Heart left ventricle (tissue), 16 donors: ENCODE data around the gene CNTFR. TPM values are rescaled to one million over a fixed set of nuclear protein-coding genes. Genes with fewer than 3 reads are reported as not detected.

Experiments
- ATAC-seq, 4 donors: fragments of 200-7000 bp; cut with Tn5 transposase; one replicate each; pipeline ENCODE4 v1.9.1; 2020 to 2022; ENCODE audit warnings: moderate library complexity in 4 of 4, mild to moderate bottlenecking in 3 of 4, moderate number of reproducible peaks in 1 of 4
- DNase-seq, 5 donors: peaks; one replicate each; pipeline ENCODE4 v3.0.0-alpha.2; 2020
- H3K27ac ChIP-seq, 12 donors: fragments of 200-600 bp; sonication (generic) in 4 of 12; one replicate each; pipeline versions ENCODE4 v1.5.0 to v1.8.0; 2016 to 2022; ENCODE audit warnings: mild to moderate bottlenecking in 2 of 12
- H3K27me3 ChIP-seq, 9 donors: fragments of 200-600 bp; sonication (generic) in 2 of 9; one replicate each; pipeline versions ENCODE4 v1.5.1 to v1.8.0; 2016 to 2022; ENCODE audit warnings: mild to moderate bottlenecking in 3 of 9
- H3K36me3 ChIP-seq, 9 donors: fragments of 200-600 bp; sonication (generic) in 2 of 9; one replicate each; pipeline versions ENCODE4 v1.5.0 to v1.8.0; 2018 to 2022; ENCODE audit warnings: mild to moderate bottlenecking in 2 of 9
- H3K4me1 ChIP-seq, 12 donors: fragments of 200-600 bp; sonication (generic) in 4 of 12; one replicate each; pipeline versions ENCODE4 v1.5.0 to v1.8.0; 2016 to 2022; ENCODE audit warnings: mild to moderate bottlenecking in 3 of 12
- H3K4me3 ChIP-seq, 12 donors: fragments of 200-600 bp; sonication (generic) in 4 of 12; one replicate each; pipeline versions ENCODE4 v1.5.0 to v1.8.0; 2017 to 2022; ENCODE audit warnings: mild to moderate bottlenecking in 9 of 12, moderate library complexity in 4 of 12
- H3K9me3 ChIP-seq, 12 donors: fragments of 200-600 bp; sonication (generic) in 4 of 12; one replicate each; pipeline versions ENCODE4 v1.5.0 to v1.8.0; 2016 to 2022; ENCODE audit warnings: mild to moderate bottlenecking in 1 of 12
- CTCF ChIP-seq, 12 donors: fragments of 200-600 bp; sonication (generic) in 4 of 12; IDR thresholded peaks; one replicate each; pipeline versions ENCODE4 v1.5.0 to v1.8.0; 2018 to 2022; ENCODE audit warnings: antibody characterized with exemption in 12 of 12, mild to moderate bottlenecking in 5 of 12
- POLR2A ChIP-seq, 2 donors: fragments of 450-650 bp; IDR thresholded peaks; one replicate each; pipeline ENCODE4 v1.6.1; 2017; ENCODE audit warnings: antibody characterized with exemption in 2 of 2, mild to moderate bottlenecking in 2 of 2, moderate library complexity in 2 of 2
- WGBS, 4 donors: extraction: QIAGEN DNeasy Blood & Tissue Kit in 2 of 4; methylation state at CpG; one replicate each; pipeline versions ENCODE4 v1.1.5 to v1.1.7; 2013 to 2018; 5-methylcytosine and 5-hydroxymethylcytosine counted together
- intact Hi-C, 10 donors: fragments of 100-400 bp; cut with DNase I; formaldehyde crosslinking; loops; one replicate each; pipeline versions ENCODE4 v1.11.1 to v1.14.2; 2022
- polyA plus RNA-seq, 2 donors: library from polyadenylated mRNA; stranded (reverse); fragments of 200-250 nt; gene quantifications; one replicate each; pipeline ENCODE4 v1.2.3, GENCODE V29; 2013
- total RNA-seq, 9 donors: library from RNA; depleted of rRNA in 2 of 9; stranded (reverse); fragments of >200 nt in 2 of 9; fragmentation: NEBNext Ultra II Directional in 3 of 9; extraction: Animal tissue kit (Norgen Biotek cat#: 25700) in 3 of 9; gene quantifications; one replicate each; pipeline versions ENCODE4 v1.1.0 to v1.2.4, GENCODE V29; 2016 to 2023
- donor health status: ischemic (EF 13 %, LVEDD 7.1; RV severe dilation, severe dysfunction).
- donor health status: healthy with polysubstance abuse.
- donor health status: DM: no; HTN: yes; CAD: no.
- donor health status: DM: no; HTN: no; CAD: no.
- donor health status: ischemic (EF 25% LVEDD 6.9; RV normal size, moderate dysfunction).
- donor health status: ischemic (EF 25% LVEDD 5.7; RV mildly dilated, moderate dysfunction).
- donor health status: healthy.
- donor health status: DM: yes; HTN: yes; CAD: no.
- donor health status: ischemic (EF 35%, LVEDD 5.7; RV mildly dilated, moderate dysfunction).
- donor health status: nonischemic (EF 11% LVEDD 7.7; RV severe dilation, severe dysfunction).
- donor health status: DM: yes; HTN: yes; CAD: no.
- donor health status: PGD.
- donor health status: ischemic (EF 29% LVEDD 5.4; RV normal size, mild dysfunction).
- donor health status: nonischemic (EF 23%, LVEDD 6.1; RV moderate dilation, normal function).

The CNTFR gene
- total and polyA plus RNA-seq, 11 donors = 0.43 to 9.8 (median 2.0) TPM

GRCh38 chr9:34555936-34556525, 33.5 kb downstream of the CNTFR start:
- Histone ChIP-seq H3K4me1 (peaks cover 0 to 24% (median 20%) of the 10 kb centered on the region in 12 donors), H3K36me3 (no peaks in the 10 kb centered on the region), H3K4me3 (no peak overlapping the region), H3K9me3 (no peaks in the 10 kb centered on the region), H3K27ac (no peak overlapping the region), H3K27me3 (peaks cover 0 to 9% (median 0%) of the 10 kb centered on the region in 9 donors)
- ATAC-seq (no peak), DNase-seq (no peak)
- intact Hi-C loops = no loop called here
- no peak for TF ChIP-seq CTCF (IDR thresholded peaks at IDR 0.05)
- TF ChIP-seq POLR2A (IDR thresholded peaks at IDR 0.05) = no peak
- WGBS, 4 donors = 86 to 92% (median 91%) methylated on average over 12 to 13 of the region's 13 CpGs

GRCh38 chr9:34555500-34555899, 34.0 kb downstream of the CNTFR start:
- no peak for TF ChIP-seq POLR2A (IDR thresholded peaks at IDR 0.05)
- TF ChIP-seq CTCF (IDR thresholded peaks at IDR 0.05) = no peak
- no peaks in the 10 kb centered on the region for H3K9me3 ChIP-seq
- peaks cover 0 to 9% (median 0%) of the 10 kb centered on the region in 9 donors for H3K27me3 ChIP-seq
- no peak for ATAC-seq
- H3K36me3 ChIP-seq = no peaks in the 10 kb centered on the region
- H3K4me3 ChIP-seq = no peak overlapping the region
- no peak overlapping the region for H3K27ac ChIP-seq
- H3K4me1 ChIP-seq = peaks cover 0 to 19% (median 15%) of the 10 kb centered on the region in 12 donors
- WGBS, 4 donors = 78 to 84% (median 81%) methylated on average over 5 of the region's 5 CpGs
- DNase-seq = no peak
- intact Hi-C loops = no loop called here

- no peaks in the 10 kb centered on the region for H3K9me3 ChIP-seq
- TF ChIP-seq POLR2A (IDR thresholded peaks at IDR 0.05) (no peak), CTCF (IDR thresholded peaks at IDR 0.05) (no peak)
- no peak for DNase-seq
- no peak overlapping the region for H3K4me3 ChIP-seq
- WGBS, 4 donors = 76 to 84% (median 80%) methylated on average over 23 of the region's 23 CpGs
- intact Hi-C loops = no loop called here
- peaks cover 0 to 9% (median 0%) of the 10 kb centered on the region in 9 donors for H3K27me3 ChIP-seq
- no peak for ATAC-seq
- H3K27ac ChIP-seq = no peak overlapping the region
- no peaks in the 10 kb centered on the region for H3K36me3 ChIP-seq
- H3K4me1 ChIP-seq = peaks cover 0 to 13% (median 10%) of the 10 kb centered on the region in 12 donors
Observed at GRCh38 chr9:34555002-34555348, 34.5 kb downstream of the CNTFR start.

GRCh38 chr9:34554211-34555001, 35.1 kb downstream of the CNTFR start:
- H3K4me3 ChIP-seq = no peak overlapping the region
- no peaks in the 10 kb centered on the region for H3K9me3 ChIP-seq
- H3K4me1 ChIP-seq = peaks cover 0 to 8% (median 4%) of the 10 kb centered on the region in 12 donors
- ATAC-seq (no peak), DNase-seq (no peak)
- TF ChIP-seq CTCF (IDR thresholded peaks at IDR 0.05) (no peak), POLR2A (IDR thresholded peaks at IDR 0.05) (no peak)
- H3K27ac ChIP-seq = no peak overlapping the region
- intact Hi-C loops = no loop called here
- peaks cover 0 to 6% (median 0%) of the 10 kb centered on the region in 9 donors for H3K27me3 ChIP-seq
- no peaks in the 10 kb centered on the region for H3K36me3 ChIP-seq
- 71 to 77% (median 76%) methylated on average over 15 to 16 of the region's 16 CpGs for WGBS, 4 donors
